Neural crest cell (in vitro differentiated cells): Measurements from ENCODE around the gene HEPN1. TPM values are rescaled to one million over a fixed set of nuclear protein-coding genes. Genes with fewer than 3 reads are reported as not detected.
A peak's percentile ranks its signal among the peaks of the same experiment; 100 is the strongest.
"Not testable (repeated sequence)": the region's sequence is repeated elsewhere in the genome, so short reads cannot be mapped to it uniquely, and the experiment has no call there.

Experiments used
- DNase-seq: peaks from one replicate; pipeline ENCODE4 v3.0.0; 2021; ENCODE audit warnings: low read depth, mixed read lengths, low spot score
- H3K27ac Mint-ChIP-seq: one replicate; pipeline ENCODE4 v1.8.0; 2021; ENCODE audit warnings: mild to moderate bottlenecking, mixed read lengths; ENCODE audit not compliant: unreplicated experiment
- H3K27me3 Mint-ChIP-seq: 2 replicates; pipeline ENCODE4 v1.8.0; 2021; ENCODE audit warnings: low read depth, mild to moderate bottlenecking, mixed read lengths
- H3K36me3 Mint-ChIP-seq: 2 replicates; pipeline ENCODE4 v1.8.0; 2021; ENCODE audit warnings: low read depth, mild to moderate bottlenecking, mixed read lengths
- H3K4me1 Mint-ChIP-seq: 2 replicates; pipeline ENCODE4 v1.8.0; 2021; ENCODE audit warnings: mixed read lengths
- H3K4me3 Mint-ChIP-seq: one replicate; pipeline ENCODE4 v1.8.0; 2021; ENCODE audit warnings: mild to moderate bottlenecking, mixed read lengths
- H3K9me3 Mint-ChIP-seq: 2 replicates; pipeline ENCODE4 v1.8.0; 2021; ENCODE audit warnings: mixed read lengths
- CTCF ChIP-seq: fragments of 200-600 bp; sonication (generic); conservative IDR thresholded peaks from 2 replicates; pipeline ENCODE4 v1.5.0; 2021; ENCODE audit warnings: antibody characterized with exemption, mild to moderate bottlenecking
- total RNA-seq: library from RNA; stranded (reverse); gene quantifications from 2 replicates; pipeline ENCODE4 v1.2.1, GENCODE V29; 2021

The HEPN1 gene
- total RNA-seq, 1 donor from 2014 or later = not detected

DNA sequence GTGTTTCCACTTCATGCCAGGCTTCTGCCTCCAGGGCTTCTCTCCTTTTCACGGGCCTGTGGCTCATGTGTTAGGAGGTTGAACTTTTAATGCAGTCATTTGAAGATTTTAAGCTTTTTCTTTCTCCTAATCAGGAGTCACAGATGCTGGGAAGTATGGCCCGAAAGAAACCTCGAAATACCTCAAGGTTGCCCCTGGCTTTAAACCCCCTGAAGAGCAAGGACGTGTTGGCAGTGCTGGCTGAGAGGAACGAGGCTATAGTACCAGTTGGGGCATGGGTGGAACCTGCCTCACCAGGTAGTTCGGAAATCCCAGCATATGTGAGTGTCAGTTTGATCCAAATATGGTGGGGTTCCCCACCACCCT is 35.5 kb downstream of the HEPN1 start:
- Mint-ChIP-seq H3K27me3 (no peaks in the 10 kb centered on the region), H3K36me3 (no peaks in the 10 kb centered on the region), H3K4me3 (no peak overlapping the region), H3K9me3 (no peaks in the 10 kb centered on the region), H3K4me1 (no peaks in the 10 kb centered on the region), H3K27ac (no peak overlapping the region)
- no peak for TF ChIP-seq CTCF
- no peak for DNase-seq

- Mint-ChIP-seq H3K4me3 (no peak overlapping the region), H3K27ac (no peak overlapping the region), H3K4me1 (no peaks in the 10 kb centered on the region), H3K27me3 (no peaks in the 10 kb centered on the region), H3K36me3 (no peaks in the 10 kb centered on the region), H3K9me3 (no peaks in the 10 kb centered on the region)
- DNase-seq = no peak
- no peak for TF ChIP-seq CTCF
Measured at GRCh38 chr11:124955035-124955434, 36.0 kb downstream of the HEPN1 start.

DNA sequence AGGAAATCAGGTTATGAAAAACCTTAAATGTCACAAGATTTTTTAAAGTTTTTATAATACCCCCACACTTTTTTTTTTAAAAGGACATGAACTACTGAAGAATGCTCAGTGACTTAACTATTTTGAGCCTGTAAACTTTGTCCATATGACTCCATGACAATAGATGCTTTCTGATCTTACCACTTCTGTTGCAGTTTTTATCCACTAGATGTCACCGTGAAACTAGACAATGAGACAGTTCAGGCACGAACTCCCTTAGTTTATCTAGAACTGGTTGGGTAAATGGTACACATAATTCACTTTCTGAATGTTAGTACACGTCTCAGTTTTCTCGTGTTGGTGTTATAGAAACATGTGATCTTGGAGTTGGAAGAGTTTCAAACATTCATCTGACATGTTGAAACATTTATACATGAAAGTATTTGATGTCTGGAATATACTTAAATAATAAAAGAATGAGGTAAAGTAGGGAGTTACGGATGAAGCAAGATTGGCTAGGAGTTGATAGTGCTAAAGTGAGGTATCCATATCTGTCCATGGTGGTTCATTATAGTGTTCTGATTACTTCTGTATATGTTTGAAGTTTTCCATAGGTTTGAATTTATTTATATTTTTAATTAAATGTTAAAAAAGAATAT is 43.0 kb downstream of the HEPN1 start:
- no peak overlapping the region for H3K27ac Mint-ChIP-seq

GRCh38 chr11:124968197-124968596 is 49.1 kb downstream of the HEPN1 start:
- not testable (repeated sequence) for H3K27ac Mint-ChIP-seq, DNase-seq, H3K4me3 Mint-ChIP-seq, H3K27me3 Mint-ChIP-seq, H3K9me3 Mint-ChIP-seq, H3K4me1 Mint-ChIP-seq
- H3K36me3 Mint-ChIP-seq = peaks cover 20% of the 10 kb centered on the region

More for the DNA sequence above, 43.0 kb downstream of the HEPN1 start:
- Mint-ChIP-seq H3K4me3 (no peak overlapping the region), H3K4me1 (no peaks in the 10 kb centered on the region), H3K27me3 (no peaks in the 10 kb centered on the region), H3K36me3 (peaks cover 7% of the 10 kb centered on the region), H3K9me3 (no peaks in the 10 kb centered on the region)
- peak; percentile 84 for TF ChIP-seq CTCF
- DNase-seq = no peak

Other genes starting within 250 kb of the HEPN1 start
- 5.3 and 5.9 TPM in 2 replicates for gene SIAE, start 245.5 kb upstream of the HEPN1 start, total RNA-seq
- 18.2 and 19.1 TPM in 2 replicates for gene SPA17, start 245.3 kb upstream of the HEPN1 start, total RNA-seq
- 30.3 and 30.7 TPM in 2 replicates for gene NRGN, start 179.3 kb upstream of the HEPN1 start, total RNA-seq
- not detected in 2 replicates for gene VSIG2, start 167.0 kb upstream of the HEPN1 start, total RNA-seq
- gene ESAM, start 157.0 kb upstream of the HEPN1 start, total RNA-seq = 0.96 and 1.1 TPM in 2 replicates
- gene MSANTD2, start 118.8 kb upstream of the HEPN1 start, total RNA-seq = 28.7 and 29.0 TPM in 2 replicates
- gene ROBO3, start 53.8 kb upstream of the HEPN1 start, total RNA-seq = 17.8 and 19.7 TPM in 2 replicates
- 0.05 and 0.07 TPM in 2 replicates for gene ROBO4, start 21.4 kb upstream of the HEPN1 start, total RNA-seq
- gene HEPACAM, start 16.8 kb downstream of the HEPN1 start, total RNA-seq = 0.11 TPM in 1 of 2 replicates, not detected in the other
- gene CCDC15, start 35.0 kb downstream of the HEPN1 start, total RNA-seq = 6.1 and 7.1 TPM in 2 replicates
- 0.98 and 1.2 TPM in 2 replicates for gene SLC37A2, start 144.1 kb downstream of the HEPN1 start, total RNA-seq
- gene TMEM218, start 192.4 kb downstream of the HEPN1 start, total RNA-seq = 30.4 and 34.6 TPM in 2 replicates
- gene PKNOX2, start 245.5 kb downstream of the HEPN1 start, total RNA-seq = 21.5 and 23.5 TPM in 2 replicates